ENCODE data around the gene PADI3.
A peak's percentile ranks its signal among the peaks of the same experiment; 100 is the strongest.

DNA sequence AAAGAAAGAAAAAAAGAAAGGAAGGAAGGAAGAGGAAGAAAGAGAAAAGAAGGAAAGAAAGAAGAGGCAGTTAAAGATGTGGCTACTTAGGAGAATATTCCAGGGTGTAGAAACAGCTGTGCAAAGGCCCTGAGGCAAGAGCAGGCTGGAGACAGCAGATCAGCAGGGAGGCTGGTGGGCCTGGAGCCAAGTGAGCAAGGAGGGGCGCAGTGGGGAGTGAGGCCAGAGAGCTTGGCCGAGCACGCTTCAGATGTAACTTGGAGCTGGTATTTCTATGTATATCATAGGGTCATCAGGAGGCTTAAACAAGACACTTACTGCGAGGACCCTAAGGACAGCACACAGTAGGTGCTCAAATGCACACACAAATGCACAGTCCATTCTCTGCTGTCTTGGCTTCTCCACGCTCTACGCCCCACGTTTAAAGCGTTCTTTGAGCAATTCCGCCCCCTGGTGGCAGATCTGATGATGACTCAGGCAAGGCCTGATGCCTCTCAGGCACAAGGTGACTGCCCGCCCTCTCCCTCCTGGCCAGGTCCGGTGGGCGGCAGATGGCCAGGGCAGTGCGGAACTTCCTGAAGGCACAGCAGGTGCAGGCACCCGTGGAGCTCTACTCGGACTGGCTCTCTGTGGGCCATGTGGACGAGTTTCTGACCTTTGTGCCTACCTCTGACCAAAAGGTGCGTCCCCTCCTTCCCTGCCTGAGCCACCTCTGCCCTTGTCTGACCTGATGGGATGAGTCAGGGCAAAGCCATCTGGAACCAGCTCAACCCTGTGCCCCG, 11.9 kb upstream of the PADI3 start:
- TF ChIP-seq, protein P1, sequence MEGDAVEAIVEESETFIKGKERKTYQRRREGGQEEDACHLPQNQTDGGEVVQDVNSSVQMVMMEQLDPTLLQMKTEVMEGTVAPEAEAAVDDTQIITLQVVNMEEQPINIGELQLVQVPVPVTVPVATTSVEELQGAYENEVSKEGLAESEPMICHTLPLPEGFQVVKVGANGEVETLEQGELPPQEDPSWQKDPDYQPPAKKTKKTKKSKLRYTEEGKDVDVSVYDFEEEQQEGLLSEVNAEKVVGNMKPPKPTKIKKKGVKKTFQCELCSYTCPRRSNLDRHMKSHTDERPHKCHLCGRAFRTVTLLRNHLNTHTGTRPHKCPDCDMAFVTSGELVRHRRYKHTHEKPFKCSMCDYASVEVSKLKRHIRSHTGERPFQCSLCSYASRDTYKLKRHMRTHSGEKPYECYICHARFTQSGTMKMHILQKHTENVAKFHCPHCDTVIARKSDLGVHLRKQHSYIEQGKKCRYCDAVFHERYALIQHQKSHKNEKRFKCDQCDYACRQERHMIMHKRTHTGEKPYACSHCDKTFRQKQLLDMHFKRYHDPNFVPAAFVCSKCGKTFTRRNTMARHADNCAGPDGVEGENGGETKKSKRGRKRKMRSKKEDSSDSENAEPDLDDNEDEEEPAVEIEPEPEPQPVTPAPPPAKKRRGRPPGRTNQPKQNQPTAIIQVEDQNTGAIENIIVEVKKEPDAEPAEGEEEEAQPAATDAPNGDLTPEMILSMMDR (IDR thresholded peaks at IDR 0.05; ENCODE audit: low read length), result peak; percentile 81
- TF ChIP-seq EZH2 (IDR thresholded peaks at IDR 0.05; ENCODE audit: borderline replicate concordance, low read length), result no peak

Measured in OCI-LY1 (cell line).